ENCODE data around the gene SREBF2.

The SREBF2 gene

GRCh38 chr22:41922328-41922727 is 89.4 kb downstream of the SREBF2 start:
- no peak for DNase-seq (ENCODE audit: low spot score)

DNA sequence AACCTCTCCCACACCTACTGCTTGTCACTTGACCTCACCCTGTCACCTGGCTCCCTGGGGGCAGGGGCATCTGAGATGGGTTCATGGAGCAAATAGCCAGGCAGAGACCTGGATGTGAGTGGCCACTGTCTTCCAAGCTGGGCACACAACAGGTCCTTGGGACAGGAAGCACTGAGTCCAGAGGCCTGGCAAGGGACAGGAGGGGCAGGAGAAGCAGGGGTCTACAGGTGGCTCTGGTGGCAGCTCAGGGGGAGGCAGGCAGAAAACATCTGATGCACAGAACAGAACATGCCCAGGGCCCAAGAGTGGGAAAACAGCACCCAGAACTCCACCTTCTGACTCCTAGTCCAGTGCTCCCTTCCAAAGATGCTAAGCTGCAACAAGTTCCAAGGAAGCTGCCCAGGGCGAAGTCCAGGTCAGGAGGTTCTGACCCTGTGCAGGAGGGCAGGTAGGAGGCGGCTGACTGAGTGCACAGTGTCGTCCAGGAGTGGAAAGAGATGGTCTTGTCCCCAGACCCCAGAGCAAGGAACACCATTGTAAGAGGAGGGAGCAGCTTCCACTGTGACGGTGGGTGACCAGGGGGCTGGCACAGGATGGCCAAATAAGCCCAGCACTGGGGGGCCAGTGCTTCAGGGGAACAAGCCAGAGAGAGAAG is 90.2 kb downstream of the SREBF2 start:
- DNase-seq (ENCODE audit: low spot score) = no peak

DNA sequence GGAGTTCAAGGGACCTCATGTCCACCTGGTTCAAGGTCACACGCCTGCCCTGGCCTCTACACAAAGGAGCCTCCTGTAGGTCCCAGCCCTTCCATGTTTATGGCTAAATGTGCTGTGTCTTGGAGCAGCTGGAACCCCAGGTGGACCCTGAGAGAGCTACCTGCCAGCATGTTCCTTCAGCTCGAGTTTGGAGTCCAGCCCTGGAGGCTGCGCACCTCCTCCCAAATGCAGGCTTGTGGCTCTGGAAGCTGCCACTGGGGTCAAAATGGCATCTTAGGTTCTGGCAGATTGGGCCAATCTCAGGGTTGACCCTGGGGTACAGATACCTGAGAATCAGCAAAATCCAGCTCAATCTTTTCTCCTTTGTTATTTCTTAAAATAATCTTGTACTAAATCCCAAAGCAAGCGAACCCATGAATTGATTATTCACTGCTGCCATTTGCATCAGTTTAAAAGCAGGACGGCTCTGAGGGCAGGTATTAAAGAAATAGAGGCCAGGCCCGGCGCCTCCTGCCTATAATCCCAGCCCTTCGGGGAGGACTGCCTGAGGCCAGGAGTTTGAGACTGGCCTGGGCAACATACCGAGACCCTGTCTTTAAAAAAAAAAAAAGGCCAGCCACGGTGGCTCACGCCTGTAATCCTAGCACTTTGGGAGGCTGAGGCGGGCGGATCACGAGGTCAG is 90.8 kb downstream of the SREBF2 start:
- no peak for DNase-seq (ENCODE audit: low spot score)

DNA sequence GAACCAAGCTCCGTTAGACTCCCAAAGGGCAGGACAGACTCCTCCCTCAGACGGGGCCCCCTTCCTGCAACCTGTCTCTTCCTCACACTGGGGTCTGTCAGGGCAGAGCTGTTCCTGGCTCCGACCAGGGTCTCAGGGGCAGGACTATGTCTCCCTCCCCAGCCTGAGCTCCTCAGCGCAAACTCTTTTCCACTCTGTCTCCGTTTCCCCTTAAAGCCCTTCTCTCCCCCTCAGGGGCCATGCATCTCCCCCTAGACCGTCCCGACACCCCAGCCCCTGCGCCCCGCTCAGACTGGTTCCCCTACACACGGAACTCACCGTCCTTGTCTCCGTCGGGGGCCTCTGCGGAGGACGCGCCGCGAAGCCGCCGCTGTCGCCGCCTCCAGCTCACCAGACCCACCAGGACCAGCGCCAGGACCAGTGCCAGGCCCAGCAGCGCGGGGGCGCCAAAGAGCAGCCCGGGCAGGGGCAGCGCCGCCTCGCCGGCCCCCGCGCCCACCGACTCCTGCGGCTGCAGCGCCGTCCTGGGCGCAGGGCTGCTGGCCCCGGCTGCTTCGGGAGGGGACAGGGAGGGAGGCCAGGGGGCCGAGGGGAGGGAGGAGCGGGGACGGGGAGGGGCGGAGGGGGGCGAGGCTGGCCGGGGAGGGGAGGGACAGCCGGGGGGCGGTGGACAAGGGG is 93.0 kb downstream of the SREBF2 start:
- peak; percentile 40 for DNase-seq (ENCODE audit: low spot score)

GRCh38 chr22:41927813-41928212 is 94.9 kb downstream of the SREBF2 start:
- DNase-seq (ENCODE audit: low spot score) = no peak

DNA sequence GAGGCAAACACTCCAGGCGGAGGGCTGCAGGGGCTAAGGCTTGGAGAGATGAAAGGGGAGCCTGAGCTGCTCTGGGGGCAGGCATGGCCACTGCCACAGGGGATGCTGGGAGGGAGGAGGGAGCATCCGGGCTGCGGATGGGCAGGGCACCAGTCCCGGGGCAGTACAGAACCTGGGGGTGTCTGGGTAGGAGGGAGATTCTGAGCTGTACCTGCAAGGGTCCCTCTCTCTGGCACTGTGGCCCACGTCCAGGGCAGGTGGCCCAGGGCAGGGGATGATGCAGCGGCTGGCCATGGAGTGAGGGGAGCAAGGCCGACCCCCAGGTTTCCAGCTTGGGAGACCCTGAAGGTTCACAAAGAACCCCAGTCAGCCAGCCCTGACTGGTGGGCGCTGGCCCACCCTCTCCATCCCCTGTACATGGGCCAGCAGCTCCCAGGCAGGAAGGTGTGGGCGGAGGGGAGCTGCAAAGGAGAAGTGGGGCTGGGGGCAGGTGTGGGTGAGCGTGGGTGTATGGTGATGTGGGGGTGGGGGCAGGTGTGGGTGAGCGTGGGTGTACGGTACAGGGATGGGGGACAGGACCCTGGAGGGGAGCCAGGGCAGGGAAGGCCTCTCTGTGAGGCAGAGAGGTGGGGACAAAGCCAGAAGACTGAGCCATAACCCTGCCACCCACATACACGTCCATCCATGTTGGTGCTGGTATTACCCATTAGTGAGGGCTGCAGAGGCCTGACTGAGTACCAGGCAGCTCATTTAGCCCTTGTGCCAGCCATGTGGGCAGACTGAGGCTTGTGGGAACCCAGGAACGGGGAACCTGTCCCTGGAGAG is 95.9 kb downstream of the SREBF2 start:
- DNase-seq (ENCODE audit: low spot score) = no peak

DNA sequence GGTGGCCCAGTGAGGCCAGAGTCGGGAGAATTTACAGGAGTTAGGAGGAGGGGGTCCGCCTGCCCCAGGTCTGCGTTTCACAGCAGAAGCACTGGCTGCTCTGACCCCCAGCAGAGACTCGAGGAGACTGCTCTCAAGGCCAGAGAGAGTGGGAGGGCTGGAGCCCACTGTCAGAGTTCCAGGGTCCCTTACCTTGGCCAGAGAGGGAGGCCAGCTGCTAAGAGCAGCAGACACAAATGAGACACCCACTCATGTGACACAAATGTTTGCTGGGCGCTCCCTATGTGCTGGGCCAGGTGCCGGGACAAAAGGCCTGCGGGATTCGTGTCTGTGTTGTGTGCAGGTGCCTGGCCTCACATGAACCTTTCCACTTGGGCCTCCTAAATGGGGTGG is 96.5 kb downstream of the SREBF2 start:
- DNase-seq (ENCODE audit: low spot score) = no peak

DNA sequence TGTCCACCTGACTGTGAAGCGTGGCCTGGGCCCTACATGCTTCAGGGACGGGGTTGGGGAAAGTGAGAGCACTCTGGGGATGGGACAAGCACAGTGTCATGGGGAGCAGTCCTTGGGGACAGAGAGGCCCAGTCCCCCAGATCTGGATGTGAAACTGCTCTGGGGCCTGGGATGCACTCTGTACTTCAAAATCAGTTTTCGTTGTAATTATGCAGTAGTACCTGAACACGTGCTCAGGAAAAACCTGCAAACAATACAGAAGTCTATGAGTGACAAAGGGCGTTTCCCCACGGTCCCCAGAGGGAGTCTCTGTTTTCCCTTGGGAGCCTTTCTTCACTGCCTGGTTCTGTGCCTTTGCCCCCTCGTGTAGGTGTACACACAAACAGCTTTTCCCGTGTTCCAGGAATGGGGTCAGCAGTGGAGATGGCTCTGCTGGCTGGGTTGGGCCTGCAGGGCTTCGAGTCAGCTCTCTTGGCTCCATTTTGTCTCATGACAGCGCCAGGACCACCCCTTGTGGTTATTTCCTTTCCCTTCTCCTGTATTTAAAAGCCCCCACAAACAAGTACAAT is 98.9 kb downstream of the SREBF2 start:
- no peak for DNase-seq (ENCODE audit: low spot score)

- DNase-seq (ENCODE audit: low spot score) = no peak
Measured at GRCh38 chr22:41932353-41932752, 99.4 kb downstream of the SREBF2 start.

- DNase-seq (ENCODE audit: low spot score) = no peak
Measured at GRCh38 chr22:41933411-41934177, 100.7 kb downstream of the SREBF2 start.

- DNase-seq (ENCODE audit: low spot score) = no peak
Measured at GRCh38 chr22:41934284-41935014, 101.5 kb downstream of the SREBF2 start.

GRCh38 chr22:41935015-41935351 is 102.1 kb downstream of the SREBF2 start:
- no peak for DNase-seq (ENCODE audit: low spot score)

- no peak for DNase-seq (ENCODE audit: low spot score)
Measured at GRCh38 chr22:41935509-41935908, 102.6 kb downstream of the SREBF2 start.

- no peak for DNase-seq (ENCODE audit: low spot score)
Measured at GRCh38 chr22:41936894-41937169, 103.9 kb downstream of the SREBF2 start.

- DNase-seq (ENCODE audit: low spot score) = peak; percentile 43
Measured at GRCh38 chr22:41939981-41940831, 107.3 kb downstream of the SREBF2 start.

DNA sequence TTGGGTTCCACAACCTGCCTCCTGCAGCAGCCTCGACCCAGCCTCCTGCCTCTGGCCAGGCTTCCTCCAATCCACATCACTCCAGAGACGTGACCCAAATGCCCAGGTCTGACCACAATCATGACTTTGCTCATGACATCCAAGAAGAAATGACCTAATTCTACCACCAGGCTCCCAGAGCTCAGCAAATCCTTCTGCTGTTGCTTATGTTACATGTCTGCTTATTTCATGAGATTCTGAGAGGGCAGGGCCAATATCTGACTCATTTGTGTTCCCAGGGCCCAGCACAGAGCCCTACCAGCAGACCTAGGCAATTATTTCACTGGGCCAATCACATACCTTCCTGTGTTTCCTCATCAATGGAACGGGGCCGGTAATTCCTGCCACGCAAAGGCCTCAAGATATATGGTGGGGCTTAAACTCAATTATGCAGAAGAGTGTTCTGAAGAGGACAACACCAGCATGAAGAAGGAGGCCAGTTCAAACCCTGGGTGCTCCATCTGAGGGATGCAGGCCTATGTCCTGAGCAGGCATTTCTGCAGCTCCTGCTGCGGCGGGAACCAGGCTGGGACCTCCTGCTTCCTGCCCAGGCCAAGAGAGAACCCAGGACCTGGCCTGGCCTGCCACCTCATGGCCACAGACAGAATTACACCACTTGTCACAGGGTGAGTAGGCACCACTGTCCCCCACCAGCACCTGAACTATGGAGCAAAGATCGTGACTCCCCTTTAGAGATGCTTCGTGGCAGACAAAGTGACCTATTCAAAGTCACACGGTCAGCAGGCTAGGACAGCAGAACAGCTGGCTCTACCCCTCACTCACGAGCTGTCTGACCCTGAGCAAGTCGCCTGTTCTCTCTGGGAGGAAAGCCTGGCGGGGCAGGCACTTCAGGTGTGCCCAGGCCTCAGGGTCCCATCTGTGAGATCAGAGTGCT is 108.2 kb downstream of the SREBF2 start:
- peak; percentile 69 for DNase-seq (ENCODE audit: low spot score)

GRCh38 chr22:41943661-41944209 is 110.8 kb downstream of the SREBF2 start:
- no peak for DNase-seq (ENCODE audit: low spot score)

- peak; percentile 94 for DNase-seq (ENCODE audit: low spot score)
Measured at GRCh38 chr22:41946629-41947423, 113.9 kb downstream of the SREBF2 start, which contains the start of gene CENPM. Gene CENPM, minus strand, starts transcription at chr22:41947152. Its CDS starts 76 bp downstream, at chr22:41947076.
